IMR-90 (cell line): Measurements from ENCODE around the gene CALML4. TPM values are rescaled to one million over a fixed set of nuclear protein-coding genes. Genes with fewer than 3 reads are reported as not detected.

Source experiments
- ATAC-seq: fragments of 200-7000 bp; cut with Tn5 transposase; 2 replicates; pipeline ENCODE4 v1.9.1; 2020; ENCODE audit warnings: low read depth, mild to moderate bottlenecking, moderate library complexity
- BruUV-seq: library from RNA; stranded (reverse); fragments of 400-500 nt; replicated peaks from 2 replicates; lab custom pipeline; 2021; lab: Mats Ljungman, UMichigan
- CTCF ChIA-PET: fragments of 300-600 bp; formaldehyde crosslinking; extraction: SDS; loops from one replicate; lab custom pipeline; 2021; ENCODE audit warnings: antibody characterized with exemption; lab: Yijun Ruan, JAX
- POLR2A ChIA-PET: fragments of 300-600 bp; sonication (Branson Sonifier 250); formaldehyde crosslinking; loops from one replicate; lab custom pipeline; 2022; ENCODE audit warnings: antibody characterized with exemption; ENCODE audit not compliant: unreplicated experiment; lab: Charles Lee
- DNase-seq: peaks from one replicate; pipeline ENCODE4 v3.0.0; 2013
- H2AFZ ChIP-seq: replicated peaks from 2 replicates; pipeline ENCODE3; 2013; ENCODE audit warnings: low read length, mild to moderate bottlenecking; ENCODE audit not compliant: poor library complexity
- H2AK5ac ChIP-seq: 2 replicates; pipeline ENCODE4 v1.6.1; 2013; ENCODE audit warnings: low read depth, low read length, inconsistent platforms
- H2AK9ac ChIP-seq: replicated peaks from 2 replicates; pipeline ENCODE3; 2013; ENCODE audit warnings: mild to moderate bottlenecking, low read depth, low read length, moderate library complexity; ENCODE audit not compliant: poor library complexity
- H2BK120ac ChIP-seq: 2 replicates; pipeline ENCODE4 v1.6.1; 2013; ENCODE audit warnings: low read depth, low read length, inconsistent platforms
- H2BK15ac ChIP-seq: 3 replicates; pipeline ENCODE4 v1.6.1; 2013; ENCODE audit warnings: low read depth, low read length, inconsistent platforms
- H2BK20ac ChIP-seq: 2 replicates; pipeline ENCODE4 v1.6.1; 2013; ENCODE audit warnings: low read depth, mild to moderate bottlenecking, inconsistent platforms, low read length, moderate library complexity
- H2BK5ac ChIP-seq: 2 replicates; pipeline ENCODE4 v1.6.1; 2013; ENCODE audit warnings: mild to moderate bottlenecking, low read depth, low read length, inconsistent platforms; ENCODE audit not compliant: poor library complexity, severe bottlenecking
- H3K14ac ChIP-seq: replicated peaks from 2 replicates; pipeline ENCODE4 v1.6.1; 2013; ENCODE audit warnings: low read depth, low read length, inconsistent platforms
- H3K18ac ChIP-seq: 2 replicates; pipeline ENCODE4 v1.6.1; 2013; ENCODE audit warnings: low read depth, low read length, control low read depth
- H3K23ac ChIP-seq: 2 replicates; pipeline ENCODE4 v1.6.1; 2013; ENCODE audit warnings: low read depth, low read length, inconsistent platforms
- H3K27ac ChIP-seq: 2 replicates; pipeline ENCODE4 v1.5.1; 2013; ENCODE audit warnings: mild to moderate bottlenecking, control low read depth, low read length; ENCODE audit not compliant: insufficient read depth
- H3K27me3 ChIP-seq: 2 replicates; pipeline ENCODE4 v1.6.1; 2013; ENCODE audit warnings: low read length; ENCODE audit not compliant: control insufficient read depth, insufficient read depth
- H3K36me3 ChIP-seq: 2 replicates; pipeline ENCODE4 v1.6.1; 2013; ENCODE audit warnings: low read length, mixed read lengths; ENCODE audit not compliant: control insufficient read depth, insufficient read depth
- H3K4ac ChIP-seq: 2 replicates; pipeline ENCODE4 v1.6.1; 2013; ENCODE audit warnings: low read depth, low read length, inconsistent platforms
- H3K4me1 ChIP-seq: 2 replicates; pipeline ENCODE4 v1.6.1; 2013; ENCODE audit warnings: low read length, mixed read lengths; ENCODE audit not compliant: control insufficient read depth, insufficient read depth
- H3K4me2 ChIP-seq: 2 replicates; pipeline ENCODE4 v1.6.1; 2013; ENCODE audit warnings: low read depth, mild to moderate bottlenecking, control low read depth, low read length, moderate library complexity
- H3K4me3 ChIP-seq: 2 replicates; pipeline ENCODE4 v1.5.1; 2013; ENCODE audit warnings: low read depth, mild to moderate bottlenecking, control low read depth, low read length, moderate library complexity; ENCODE audit not compliant: insufficient read depth
- H3K56ac ChIP-seq: 2 replicates; pipeline ENCODE4 v1.6.1; 2013; ENCODE audit warnings: low read length, inconsistent platforms; ENCODE audit not compliant: insufficient read depth; ENCODE audit errors: extremely low read depth
- H3K79me1 ChIP-seq, 2 experiments: 2 replicates each; pipeline ENCODE4 v1.6.1; 2013; ENCODE audit warnings: low read length in 2 of 2, inconsistent platforms in 1 of 2, low read depth in 1 of 2
- H3K9ac ChIP-seq: 2 replicates; pipeline ENCODE4 v1.6.1; 2013; ENCODE audit warnings: low read depth, low read length, control low read depth
- H3K9me1 ChIP-seq: 2 replicates; pipeline ENCODE4 v1.6.1; 2013; ENCODE audit warnings: low read length, inconsistent platforms; ENCODE audit not compliant: insufficient read depth
- H3K9me3 ChIP-seq: 2 replicates; pipeline ENCODE4 v1.6.1; 2013; ENCODE audit warnings: low read length; ENCODE audit not compliant: control insufficient read depth, insufficient read depth
- H4K20me1 ChIP-seq: 2 replicates; pipeline ENCODE4 v1.6.1; 2013; ENCODE audit warnings: low read length, inconsistent platforms; ENCODE audit not compliant: insufficient read depth
- H4K5ac ChIP-seq: 2 replicates; pipeline ENCODE4 v1.6.1; 2013; ENCODE audit warnings: mild to moderate bottlenecking, low read depth, low read length, control low read depth
- H4K8ac ChIP-seq, 2 experiments: 2 replicates each; pipeline ENCODE4 v1.6.1; 2013; ENCODE audit warnings: low read depth in 2 of 2, low read length in 2 of 2, control low read depth in 1 of 2, inconsistent platforms in 1 of 2
- H4K91ac ChIP-seq: 2 replicates; pipeline ENCODE4 v1.6.1; 2013; ENCODE audit warnings: low read depth, low read length, inconsistent platforms; ENCODE audit not compliant: insufficient read depth
- BHLHE40 ChIP-seq: fragments of 150-350 bp; IDR thresholded peaks from 2 replicates; pipeline ENCODE4 v1.6.1; 2016; ENCODE audit warnings: mild to moderate bottlenecking, low read depth, low read length
- CHD1 ChIP-seq: IDR thresholded peaks from 2 replicates; pipeline ENCODE4 v1.6.1; 2012; ENCODE audit warnings: low read depth, low read length, improper control_type of control experiment
- MAFK ChIP-seq: IDR thresholded peaks from 2 replicates; pipeline ENCODE4 v1.6.1; 2012; ENCODE audit warnings: low read depth, low read length, improper control_type of control experiment
- SMC3 ChIP-seq: fragments of 150-350 bp; IDR thresholded peaks from 2 replicates; pipeline ENCODE4 v1.6.1; 2016; ENCODE audit warnings: low read depth, mild to moderate bottlenecking, antibody characterized with exemption, low read length, moderate library complexity
- WGBS, 2 experiments: methylation state at CpG; one replicate each; pipeline versions ENCODE4 v1.1.5 to v1.1.7; 2013; ENCODE audit warnings: missing lambda C conversion rate in 2 of 2; ENCODE audit not compliant: insufficient read length in 1 of 2; ENCODE audit errors: extremely low coverage in 2 of 2; 5-methylcytosine and 5-hydroxymethylcytosine counted together
- dilution Hi-C: fragments of 300-500 bp; cut with HindIII; formaldehyde crosslinking; loops from one replicate; pipeline ENCODE4 v1.14.3; 2018; ENCODE audit warnings: low sequenced_read_pairs; ENCODE audit not compliant: unreplicated experiment
- in situ Hi-C: fragments of 300-500 bp; cut with MboI; formaldehyde crosslinking; loops from 3 replicates; pipeline ENCODE4 v1.14.3; 2019; ENCODE audit warnings: low sequenced_read_pairs, inconsistent platforms, mixed read lengths
- intact Hi-C: fragments of 100-400 bp; cut with micrococcal nuclease; formaldehyde crosslinking; loops from 2 replicates; pipeline ENCODE4 v1.10.0; 2022
- polyA plus RNA-seq, 3 experiments: library from polyadenylated mRNA; depleted of rRNA; stranded (reverse); fragments of >200 nt; gene quantifications; 2 replicates each; pipeline ENCODE4 v1.2.3, GENCODE V29; 2012; ENCODE audit warnings: low replicate concordance in 1 of 3
- total RNA-seq: library from RNA; depleted of rRNA; stranded (reverse); fragments of >200 nt; gene quantifications from 2 replicates; pipeline ENCODE4 v1.2.3, GENCODE V29; 2012
- TF ChIP-seq, protein P1 (sequence below): conservative IDR thresholded peaks from 2 replicates; pipeline ENCODE4 v1.5.1; 2012; ENCODE audit warnings: mild to moderate bottlenecking, low read depth, low read length, improper control_type of control experiment

CALML4 gene
- total and polyA plus RNA-seq, 2 of the 4 experiments (the other 2 are of a cell fraction): 0.36 to 1.3 TPM

- H3K36me3 ChIP-seq: 0 out of 2 replicates have a peak, but pooled peaks cover 2% of the 10 kb centered on the region
- dilution Hi-C loops: no loop called here
- no peak overlapping the region for H3K4me3 ChIP-seq
- no peak overlapping the region for H3K27ac ChIP-seq
- no peaks in the 10 kb centered on the region for H3K27me3 ChIP-seq
- H3K4me2 ChIP-seq: no peak overlapping the region
- no peak overlapping the region for H4K5ac ChIP-seq
- H4K20me1 ChIP-seq: peaks cover 9% of the 10 kb centered on the region; the same call in 1 of the 2 replicates
- H3K79me1 ChIP-seq: peaks cover 0 to 39% of the 10 kb centered on the region in 2 experiments; a peak in 2 of 4 replicates
- no peak overlapping the region for H3K56ac ChIP-seq
- H4K91ac ChIP-seq: no peak overlapping the region
- no peak overlapping the region for H2BK5ac ChIP-seq
- BruUV-seq: no TSS peak
- no CpG with 5 or more reads among the region's 7 CpGs for WGBS, 2 experiments
- no peak overlapping the region for H3K18ac ChIP-seq
- TF ChIP-seq BHLHE40 (no peak), SMC3 (no peak), MAFK (no peak), CHD1 (no peak)
- TF ChIP-seq, protein P1, sequence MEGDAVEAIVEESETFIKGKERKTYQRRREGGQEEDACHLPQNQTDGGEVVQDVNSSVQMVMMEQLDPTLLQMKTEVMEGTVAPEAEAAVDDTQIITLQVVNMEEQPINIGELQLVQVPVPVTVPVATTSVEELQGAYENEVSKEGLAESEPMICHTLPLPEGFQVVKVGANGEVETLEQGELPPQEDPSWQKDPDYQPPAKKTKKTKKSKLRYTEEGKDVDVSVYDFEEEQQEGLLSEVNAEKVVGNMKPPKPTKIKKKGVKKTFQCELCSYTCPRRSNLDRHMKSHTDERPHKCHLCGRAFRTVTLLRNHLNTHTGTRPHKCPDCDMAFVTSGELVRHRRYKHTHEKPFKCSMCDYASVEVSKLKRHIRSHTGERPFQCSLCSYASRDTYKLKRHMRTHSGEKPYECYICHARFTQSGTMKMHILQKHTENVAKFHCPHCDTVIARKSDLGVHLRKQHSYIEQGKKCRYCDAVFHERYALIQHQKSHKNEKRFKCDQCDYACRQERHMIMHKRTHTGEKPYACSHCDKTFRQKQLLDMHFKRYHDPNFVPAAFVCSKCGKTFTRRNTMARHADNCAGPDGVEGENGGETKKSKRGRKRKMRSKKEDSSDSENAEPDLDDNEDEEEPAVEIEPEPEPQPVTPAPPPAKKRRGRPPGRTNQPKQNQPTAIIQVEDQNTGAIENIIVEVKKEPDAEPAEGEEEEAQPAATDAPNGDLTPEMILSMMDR: no peak
- H2BK20ac ChIP-seq: no peak overlapping the region
- no peak overlapping the region for H3K9ac ChIP-seq
- H2AFZ ChIP-seq: no peak overlapping the region
- H3K23ac ChIP-seq: no peak overlapping the region
- H3K4ac ChIP-seq: no peak overlapping the region
- H4K8ac ChIP-seq: no peak overlapping the region
- POLR2A ChIA-PET: no interaction called here
- H2BK15ac ChIP-seq: no peak overlapping the region
- H3K14ac ChIP-seq: no peak overlapping the region
- CTCF ChIA-PET: no interaction called here
- in situ Hi-C loops: no loop called here
- ATAC-seq (no peak), DNase-seq (no peak)
- no peak overlapping the region for H2AK5ac ChIP-seq
- H2BK120ac ChIP-seq: no peak overlapping the region
- H3K9me1 ChIP-seq: no peaks in the 10 kb centered on the region; the same call in 1 of the 2 replicates
- intact Hi-C loops: no loop called here
- no peaks in the 10 kb centered on the region for H3K9me3 ChIP-seq
- H3K4me1 ChIP-seq: peaks cover 6% of the 10 kb centered on the region; the same call in 1 of the 2 replicates
- H2AK9ac ChIP-seq: no peak overlapping the region
Measured at GRCh38 chr15:68209272-68209671, 4.1 kb upstream of the CALML4 start.
